Erythroblast (primary cell): ENCODE results near the gene SLC45A3.

Source experiments
- GATA1 ChIP-seq: IDR thresholded peaks from 2 replicates; pipeline ENCODE4 v1.6.1; 2011; ENCODE audit warnings: low read depth, mild to moderate bottlenecking, control low read depth, low read length, moderate library complexity
- POLR2A ChIP-seq: IDR thresholded peaks from 2 replicates; pipeline ENCODE4 v1.6.1; 2011; ENCODE audit warnings: mild to moderate bottlenecking, low read length

DNA sequence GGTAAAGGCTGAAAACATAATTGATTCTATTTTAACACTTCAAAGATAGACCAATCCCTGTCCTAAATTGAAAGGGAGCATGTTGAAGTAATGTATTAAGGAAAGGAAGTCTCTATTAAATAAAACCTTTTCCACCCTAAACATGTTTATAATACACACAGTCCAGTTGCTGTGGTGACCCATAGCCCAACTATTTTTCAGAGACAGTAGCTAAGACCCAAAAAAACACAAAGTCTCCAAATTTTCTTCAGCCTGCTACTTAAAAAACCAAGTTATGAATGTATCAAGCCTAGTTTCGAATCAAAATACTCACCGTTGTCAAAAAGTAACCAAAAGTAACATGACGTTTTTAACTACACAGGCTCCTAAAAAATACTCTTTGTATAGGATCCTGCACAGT, 50.1 kb downstream of the SLC45A3 start:
- TF ChIP-seq POLR2A, result no peak
- TF ChIP-seq GATA1, result no peak
